ENCODE measurements around the gene OR52D1.

OR52D1 gene

GRCh38 chr11:5524756-5525155 is 36.3 kb downstream of the OR52D1 start:
- TF ChIP-seq CTCF (IDR thresholded peaks at IDR 0.05; ENCODE audit: low read depth, low read length, missing control alignments) = no peak
- no peak for DNase-seq (ENCODE audit: low read depth)
- no peak overlapping the region for H3K4me3 ChIP-seq (ENCODE audit: low read depth, low read length)

- no peak overlapping the region for H3K4me3 ChIP-seq (ENCODE audit: low read depth, low read length)
- no peak for TF ChIP-seq CTCF (IDR thresholded peaks at IDR 0.05; ENCODE audit: low read depth, low read length, missing control alignments)
- DNase-seq (ENCODE audit: low read depth) = no peak
Observed at GRCh38 chr11:5527716-5528115, 39.2 kb downstream of the OR52D1 start.

- DNase-seq (ENCODE audit: low read depth) = no peak
- no peak for TF ChIP-seq CTCF (IDR thresholded peaks at IDR 0.05; ENCODE audit: low read depth, low read length, missing control alignments)
- H3K4me3 ChIP-seq (ENCODE audit: low read depth, low read length) = no peak overlapping the region
Observed at GRCh38 chr11:5528495-5528894, 40.0 kb downstream of the OR52D1 start.

GRCh38 chr11:5531053-5531831 is 42.8 kb downstream of the OR52D1 start:
- no peak for TF ChIP-seq CTCF (IDR thresholded peaks at IDR 0.05; ENCODE audit: low read depth, low read length, missing control alignments)
- H3K4me3 ChIP-seq (ENCODE audit: low read depth, low read length) = no peak overlapping the region
- DNase-seq (ENCODE audit: low read depth) = no peak

- DNase-seq (ENCODE audit: low read depth) = no peak
- H3K4me3 ChIP-seq (ENCODE audit: low read depth, low read length) = no peak overlapping the region
- TF ChIP-seq CTCF (IDR thresholded peaks at IDR 0.05; ENCODE audit: low read depth, low read length, missing control alignments) = no peak
Observed at GRCh38 chr11:5534046-5534445, 45.6 kb downstream of the OR52D1 start.

- no peak for DNase-seq (ENCODE audit: low read depth)
- TF ChIP-seq CTCF (IDR thresholded peaks at IDR 0.05; ENCODE audit: low read depth, low read length, missing control alignments) = no peak
- no peak overlapping the region for H3K4me3 ChIP-seq (ENCODE audit: low read depth, low read length)
Observed at GRCh38 chr11:5536482-5536881, 48.0 kb downstream of the OR52D1 start.

Data from GM12864 (cell line).